Cardiac muscle cell (in vitro differentiated cells and primary cell): ENCODE results near the gene RANBP3. TPM values are rescaled to one million over a fixed set of nuclear protein-coding genes. Genes with fewer than 3 reads are reported as not detected.

Experiments
- DNase-seq, 2 donors: peaks; one replicate each; pipeline versions ENCODE4 v3.0.0 to v3.0.0-alpha.2; 2010 to 2017; ENCODE audit warnings: low read depth in 1 of 2, low spot score in 1 of 2
- H3K27ac ChIP-seq: fragments of 200-600 bp; sonication (generic); 2 replicates; pipeline ENCODE4 v1.5.1; 2016
- H3K27me3 ChIP-seq: fragments of 200-600 bp; sonication (generic); 2 replicates; pipeline ENCODE4 v1.6.0; 2016; ENCODE audit warnings: control low read depth
- H3K36me3 ChIP-seq: fragments of 200-600 bp; sonication (generic); 2 replicates; pipeline ENCODE4 v1.5.1; 2016; ENCODE audit warnings: control low read depth
- H3K4me1 ChIP-seq: fragments of 200-600 bp; sonication (generic); 2 replicates; pipeline ENCODE4 v1.8.1; 2017; ENCODE audit warnings: low read depth, mild to moderate bottlenecking, mixed run types
- H3K4me3 ChIP-seq: fragments of 200-600 bp; sonication (generic); 2 replicates; pipeline ENCODE4 v1.5.1; 2016; ENCODE audit warnings: mild to moderate bottlenecking
- H3K9me3 ChIP-seq: fragments of 200-600 bp; sonication (generic); 2 replicates; pipeline ENCODE4 v1.5.1; 2017; ENCODE audit warnings: low read depth, mild to moderate bottlenecking, control low read depth
- polyA plus RNA-seq: library from polyadenylated mRNA; unstranded; fragments of >200 nt; fragmentation: Nextera tagmentation; extraction: Ambion mirVana; gene quantifications from 2 replicates; pipeline ENCODE4 v1.2.1, GENCODE V29; 2016
- total RNA-seq: library from RNA; depleted of rRNA; stranded (reverse); fragments of >200 nt; gene quantifications from 2 replicates; pipeline ENCODE4 v1.2.3, GENCODE V29; 2016
- TF ChIP-seq, protein P1 (sequence below): IDR thresholded peaks from 2 replicates; pipeline ENCODE4 v1.5.1; 2012; ENCODE audit warnings: low read depth, mild to moderate bottlenecking, low read length

Gene RANBP3
- total and polyA plus RNA-seq, 2 experiments from 2014 or later = 17.7 to 108 TPM

DNA sequence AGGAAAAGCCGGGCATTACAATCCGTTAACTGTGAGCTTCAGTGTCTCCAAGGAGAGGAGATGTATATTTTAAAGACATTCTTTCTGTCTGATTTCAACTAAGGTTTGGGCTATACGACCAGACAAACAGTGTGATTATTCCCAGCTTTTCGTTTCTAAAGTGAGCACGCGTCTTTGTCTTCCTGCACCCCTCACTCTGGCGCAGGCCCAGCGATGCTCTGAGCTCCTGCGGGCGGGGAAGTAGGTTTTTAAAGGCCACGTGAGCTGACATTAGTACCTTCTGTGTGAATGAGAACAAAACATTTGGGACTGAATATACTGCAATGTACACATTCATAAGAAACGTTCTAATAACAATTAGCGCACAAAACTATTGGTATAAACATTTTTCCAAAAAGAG is 15.3 kb upstream of the RANBP3 start:
- no peaks in the 10 kb centered on the region for H3K36me3 ChIP-seq
- no peak overlapping the region for H3K27ac ChIP-seq
- H3K9me3 ChIP-seq = no peaks in the 10 kb centered on the region

DNA sequence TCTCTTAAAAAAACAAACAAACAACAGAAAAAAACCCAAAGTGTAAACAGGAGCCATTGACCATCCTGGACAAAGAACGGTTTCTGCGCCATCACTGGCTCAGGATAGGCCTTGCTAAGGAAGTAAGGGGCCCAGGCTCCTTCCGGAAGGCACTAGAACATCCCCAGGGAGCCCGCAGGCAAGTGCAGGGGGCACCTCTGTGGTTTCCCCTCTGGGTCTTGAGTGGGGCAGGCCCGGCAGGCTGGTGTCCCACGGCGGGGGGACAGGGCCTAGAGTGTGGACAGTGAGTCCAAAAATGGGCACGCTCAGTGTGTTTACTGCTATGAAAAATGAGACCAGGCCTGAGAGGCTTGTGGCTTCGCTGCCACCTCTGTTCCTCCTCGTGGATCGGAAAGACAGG is 14.8 kb upstream of the RANBP3 start:
- no peak for DNase-seq
- Histone ChIP-seq H3K9me3 (no peaks in the 10 kb centered on the region), H3K4me3 (no peak overlapping the region), H3K27me3 (no peaks in the 10 kb centered on the region), H3K36me3 (no peaks in the 10 kb centered on the region), H3K27ac (no peak overlapping the region), H3K4me1 (no peaks in the 10 kb centered on the region)
- TF ChIP-seq, protein P1, sequence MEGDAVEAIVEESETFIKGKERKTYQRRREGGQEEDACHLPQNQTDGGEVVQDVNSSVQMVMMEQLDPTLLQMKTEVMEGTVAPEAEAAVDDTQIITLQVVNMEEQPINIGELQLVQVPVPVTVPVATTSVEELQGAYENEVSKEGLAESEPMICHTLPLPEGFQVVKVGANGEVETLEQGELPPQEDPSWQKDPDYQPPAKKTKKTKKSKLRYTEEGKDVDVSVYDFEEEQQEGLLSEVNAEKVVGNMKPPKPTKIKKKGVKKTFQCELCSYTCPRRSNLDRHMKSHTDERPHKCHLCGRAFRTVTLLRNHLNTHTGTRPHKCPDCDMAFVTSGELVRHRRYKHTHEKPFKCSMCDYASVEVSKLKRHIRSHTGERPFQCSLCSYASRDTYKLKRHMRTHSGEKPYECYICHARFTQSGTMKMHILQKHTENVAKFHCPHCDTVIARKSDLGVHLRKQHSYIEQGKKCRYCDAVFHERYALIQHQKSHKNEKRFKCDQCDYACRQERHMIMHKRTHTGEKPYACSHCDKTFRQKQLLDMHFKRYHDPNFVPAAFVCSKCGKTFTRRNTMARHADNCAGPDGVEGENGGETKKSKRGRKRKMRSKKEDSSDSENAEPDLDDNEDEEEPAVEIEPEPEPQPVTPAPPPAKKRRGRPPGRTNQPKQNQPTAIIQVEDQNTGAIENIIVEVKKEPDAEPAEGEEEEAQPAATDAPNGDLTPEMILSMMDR = no peak

More for the DNA sequence above, 15.3 kb upstream of the RANBP3 start:
- Histone ChIP-seq H3K4me1 (no peaks in the 10 kb centered on the region), H3K27me3 (no peaks in the 10 kb centered on the region), H3K4me3 (no peak overlapping the region)
- TF ChIP-seq, protein P1 = no peak
- no peak for DNase-seq

DNA sequence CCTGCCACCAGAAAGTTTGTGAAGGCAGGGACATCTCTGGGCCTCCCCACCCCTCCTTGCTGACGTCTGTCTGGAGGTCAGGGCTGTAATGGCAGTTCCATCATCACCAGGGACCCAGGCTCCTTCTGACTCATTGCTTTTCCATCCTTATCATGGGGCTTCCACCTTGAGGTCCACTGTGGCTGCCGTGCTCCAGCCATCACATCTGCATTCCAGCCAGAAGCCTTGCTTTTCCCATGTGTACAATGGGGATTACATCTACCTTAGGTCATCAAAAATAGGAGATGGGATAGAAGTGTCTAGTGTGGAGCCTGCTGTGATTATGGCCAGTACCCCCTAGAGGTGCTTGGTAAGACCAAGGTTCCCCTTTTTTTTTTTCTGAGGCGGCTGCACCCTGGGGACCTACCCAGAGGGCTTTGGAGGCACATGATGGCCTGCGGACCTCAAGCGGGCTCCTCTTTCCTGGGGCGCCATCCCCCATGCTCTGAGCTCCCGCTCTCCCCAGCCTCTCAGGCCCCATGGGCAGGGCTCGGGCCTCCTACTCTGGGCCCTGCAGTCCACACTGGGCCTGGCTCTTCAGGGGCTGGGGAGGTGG is 13.4 kb upstream of the RANBP3 start:
- Histone ChIP-seq H3K27ac (no peak overlapping the region), H3K9me3 (no peaks in the 10 kb centered on the region), H3K27me3 (no peaks in the 10 kb centered on the region), H3K36me3 (no peaks in the 10 kb centered on the region), H3K4me3 (no peak overlapping the region), H3K4me1 (no peaks in the 10 kb centered on the region)
- DNase-seq = no peak
- TF ChIP-seq, protein P1 = no peak

DNA sequence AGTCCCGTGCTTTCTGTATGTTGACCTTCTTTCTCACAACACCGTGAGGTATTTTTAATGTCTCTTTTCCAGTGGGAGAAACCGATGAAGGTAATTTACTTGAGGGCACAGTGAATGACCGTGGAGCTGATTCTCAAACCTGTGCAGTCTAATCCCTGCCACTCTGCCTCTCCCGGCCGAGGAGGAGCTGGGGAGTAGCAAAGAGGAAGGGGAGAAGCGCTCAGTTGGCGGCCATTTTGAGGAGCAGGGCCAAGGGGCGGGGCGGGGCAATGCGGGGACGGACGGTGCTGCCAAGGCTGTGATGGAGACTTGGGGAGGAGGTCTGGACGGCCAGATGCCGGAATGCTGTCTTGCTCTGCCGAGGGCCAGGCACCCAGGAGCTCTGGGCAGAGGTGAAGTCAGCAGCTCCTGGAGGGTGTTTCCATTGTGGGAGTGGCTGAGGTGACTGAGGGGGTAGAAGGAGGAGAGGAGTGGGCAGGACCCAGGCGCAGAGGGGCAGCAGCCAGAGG is 12.4 kb upstream of the RANBP3 start:
- H3K4me1 ChIP-seq = no peaks in the 10 kb centered on the region
- H3K27ac ChIP-seq = no peak overlapping the region

DNA sequence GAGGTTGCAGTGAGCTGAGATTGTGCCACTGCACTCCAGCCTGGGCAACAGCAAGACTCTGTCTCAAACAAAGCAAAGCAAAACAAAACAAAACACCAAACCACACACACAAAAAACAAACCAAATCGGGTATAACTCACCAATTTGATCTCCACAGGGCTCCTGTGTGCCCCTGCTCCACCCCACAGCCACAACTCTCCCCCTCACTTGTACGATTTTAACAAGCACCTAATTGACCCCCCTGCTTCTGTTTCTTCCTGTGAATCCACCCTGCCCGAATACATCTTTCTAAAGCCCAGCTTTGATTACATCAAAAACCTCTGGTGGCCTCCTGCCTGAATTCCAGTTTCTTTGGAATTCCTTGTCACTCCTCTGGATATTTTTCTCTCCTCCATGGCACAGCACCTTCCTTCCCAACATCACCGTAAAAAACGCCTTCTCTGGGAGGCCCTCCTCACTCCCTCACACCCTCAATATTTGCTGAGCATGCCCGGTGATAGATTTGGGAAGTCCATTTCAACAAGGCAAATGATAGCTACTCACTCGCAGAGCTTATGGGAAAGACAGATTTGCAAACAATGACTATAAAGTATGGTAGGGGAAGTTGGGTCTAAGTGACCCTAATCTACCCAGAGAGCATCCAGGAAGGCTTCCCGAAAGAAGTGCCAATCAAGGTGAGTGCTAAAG is 11.6 kb upstream of the RANBP3 start:
- no peaks in the 10 kb centered on the region for H3K27me3 ChIP-seq
- H3K27ac ChIP-seq = no peak overlapping the region
- no peak overlapping the region for H3K4me3 ChIP-seq
- TF ChIP-seq, protein P1 = no peak
- DNase-seq = no peak
- H3K36me3 ChIP-seq = no peaks in the 10 kb centered on the region
- no peaks in the 10 kb centered on the region for H3K4me1 ChIP-seq
- no peaks in the 10 kb centered on the region for H3K9me3 ChIP-seq

More for the DNA sequence above, 12.4 kb upstream of the RANBP3 start:
- Histone ChIP-seq H3K4me3 (no peak overlapping the region), H3K9me3 (no peaks in the 10 kb centered on the region), H3K27me3 (no peaks in the 10 kb centered on the region), H3K36me3 (no peaks in the 10 kb centered on the region)
- DNase-seq = no peak
- TF ChIP-seq, protein P1 = no peak
